HG03103 (cell line): ENCODE measurements around the gene RGS3.
"Not testable (repeated sequence)": the region's sequence is repeated elsewhere in the genome, so short reads cannot be mapped to it uniquely, and the experiment has no call there.

Experiments used
- ATAC-seq: cut with Tn5 transposase; IDR thresholded peaks from one replicate; pipeline ENCODE4 v1.9.1; 2021; ENCODE audit warnings: low read depth; ENCODE audit not compliant: unreplicated experiment

Gene RGS3

DNA sequence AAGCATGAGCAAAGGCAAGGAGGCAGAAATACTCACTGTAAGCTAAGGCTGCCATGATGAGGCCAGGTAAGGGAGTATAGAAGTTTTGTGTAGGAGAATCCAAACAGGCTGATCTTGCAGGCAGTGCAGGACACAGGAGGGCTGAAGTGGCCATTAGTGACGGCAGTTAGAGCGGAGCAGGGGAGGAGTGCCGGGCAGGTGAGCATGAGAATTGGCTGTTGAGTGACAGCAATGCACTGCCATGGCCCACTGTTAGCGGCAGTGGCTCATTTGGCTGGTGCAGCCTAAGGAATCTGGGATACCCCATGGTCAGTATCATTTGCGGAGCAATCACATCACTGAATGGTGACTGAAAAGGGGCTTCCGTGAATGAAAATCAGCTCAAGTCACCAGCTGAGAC, 22.8 kb downstream of the RGS3 start:
- ATAC-seq: no peak

DNA sequence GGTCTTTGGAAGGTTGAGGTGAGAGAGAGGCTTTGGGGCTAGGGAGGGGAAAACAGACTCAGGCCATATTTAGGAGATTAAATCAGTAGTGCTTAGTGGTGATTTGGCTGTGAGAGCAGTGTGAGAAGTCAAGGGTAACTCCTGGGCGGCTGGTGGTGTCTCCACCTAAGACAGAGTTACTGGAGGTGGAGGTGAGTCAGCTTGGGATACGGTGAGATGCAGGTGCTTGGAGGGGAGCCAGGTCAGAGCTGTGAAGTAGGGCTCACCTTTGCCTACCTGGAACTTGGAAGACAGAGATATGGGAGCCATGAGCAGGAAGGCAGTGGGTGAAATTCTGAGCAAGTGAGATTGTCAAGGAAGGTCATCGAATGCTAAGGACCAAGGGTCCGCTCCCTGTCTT, 24.5 kb downstream of the RGS3 start:
- no peak for ATAC-seq

DNA sequence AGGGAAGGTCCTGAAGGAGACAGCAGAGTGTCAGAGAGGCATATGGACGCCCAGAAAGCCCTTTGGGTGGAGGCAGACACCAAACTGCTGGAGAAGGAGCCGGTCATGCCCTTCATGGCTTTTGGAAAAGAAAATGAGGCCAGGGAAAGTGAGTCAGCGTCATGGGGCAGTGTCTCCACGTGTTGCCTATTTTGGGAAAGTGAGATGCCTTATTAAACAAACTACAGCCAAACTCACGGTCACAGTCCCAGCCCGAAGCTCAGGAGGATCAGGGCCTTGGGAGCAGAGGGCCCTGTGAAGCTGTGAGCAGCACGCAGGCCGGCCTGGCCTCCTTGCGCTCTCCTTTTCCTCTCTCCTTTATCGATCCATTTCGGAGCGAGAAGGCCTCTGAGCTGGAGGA, 25.0 kb downstream of the RGS3 start:
- no peak for ATAC-seq

DNA sequence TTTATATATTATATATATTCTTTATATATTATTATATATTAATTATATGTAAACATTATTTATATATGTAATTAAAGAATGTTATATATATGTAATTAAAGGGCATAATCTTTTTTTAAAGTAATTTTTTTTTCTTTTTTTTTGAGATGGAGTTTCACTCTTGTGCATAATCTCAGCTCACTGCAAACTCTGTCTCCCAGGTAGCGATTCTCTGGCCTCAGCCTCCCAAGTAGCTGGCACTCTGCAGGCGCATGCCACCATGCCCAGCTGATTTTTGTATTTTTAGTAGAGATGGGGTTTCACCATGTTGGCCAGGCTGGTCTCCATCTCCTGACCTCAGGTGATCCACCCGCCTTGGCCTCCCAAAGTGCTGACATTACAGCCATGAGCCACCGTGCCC, 27.6 kb downstream of the RGS3 start:
- not testable (repeated sequence) for ATAC-seq

DNA sequence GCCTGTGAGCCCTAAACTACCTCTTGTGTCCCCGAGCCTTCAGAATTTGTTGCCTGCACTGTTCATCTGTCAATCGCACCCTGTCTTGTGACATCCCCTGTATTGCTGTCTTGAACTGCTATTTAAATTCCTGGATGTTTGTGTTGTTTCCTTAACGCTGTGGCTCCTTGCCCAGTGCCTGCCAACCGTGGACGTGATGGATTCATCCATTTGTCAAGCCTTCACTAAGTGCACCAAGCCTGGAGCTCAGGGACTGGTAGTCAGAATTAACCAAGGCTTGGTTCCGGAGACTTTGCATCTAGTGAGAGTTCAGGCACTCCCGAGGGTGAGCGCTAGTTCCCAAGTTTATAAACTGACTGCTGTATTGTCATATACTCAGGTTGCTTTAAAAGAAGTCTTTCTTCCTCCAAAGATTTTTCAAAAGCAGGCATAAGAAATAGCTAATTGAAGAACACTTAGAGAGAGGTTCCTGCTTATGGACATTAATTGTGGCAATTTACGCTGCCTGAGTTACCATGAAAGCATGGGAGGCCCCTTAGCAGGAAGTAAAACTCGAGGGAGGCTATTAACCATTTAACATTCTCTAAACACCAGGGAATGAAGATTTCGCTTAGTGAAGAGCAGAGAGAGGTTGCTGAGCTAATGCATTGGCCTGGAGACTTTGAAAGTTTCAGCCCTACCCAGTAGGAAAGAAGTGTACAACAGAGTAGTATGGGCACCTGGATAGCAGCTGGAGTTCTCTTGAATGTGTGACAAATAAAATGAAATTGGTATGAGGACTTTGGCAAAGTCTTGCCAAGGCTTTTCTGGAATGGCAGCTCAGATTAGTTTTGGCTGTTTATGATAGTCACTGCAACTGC, 29.0 kb downstream of the RGS3 start:
- no peak for ATAC-seq

DNA sequence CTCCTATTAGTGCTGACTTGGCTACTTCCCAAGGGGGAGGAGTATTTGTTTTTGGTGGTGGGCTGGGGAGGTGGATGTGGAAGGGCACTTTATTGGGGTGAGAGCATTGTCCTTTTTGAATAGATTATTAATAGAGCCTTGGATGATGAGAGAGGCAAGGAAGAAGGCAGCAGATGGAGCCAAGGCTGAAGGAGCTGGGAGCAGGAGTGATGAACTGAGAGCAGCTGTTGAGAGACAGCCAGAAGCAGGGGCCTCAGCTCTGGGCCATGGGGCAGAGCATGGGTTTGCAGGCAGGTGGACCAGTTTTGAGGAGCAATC, 29.6 kb downstream of the RGS3 start:
- no peak for ATAC-seq

DNA sequence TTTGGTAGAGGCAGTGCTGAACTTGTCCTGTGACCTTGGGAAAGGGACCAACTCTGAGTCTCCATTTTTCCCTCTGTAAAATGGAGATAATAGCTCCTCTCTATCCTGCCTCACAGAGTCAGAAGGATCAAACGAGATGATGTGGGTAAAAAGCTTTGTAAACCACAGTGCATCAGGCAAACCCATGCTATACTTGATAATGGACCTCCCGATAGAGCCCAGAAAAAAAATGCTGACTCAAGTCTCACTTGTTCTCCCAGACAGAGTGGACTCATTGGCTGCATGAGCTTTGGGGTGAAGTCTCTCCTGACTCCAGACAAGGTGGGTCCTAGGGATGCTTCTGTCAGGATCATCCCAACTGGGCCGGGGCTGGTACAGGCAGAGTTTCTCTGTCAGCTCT, 32.0 kb downstream of the RGS3 start:
- ATAC-seq: no peak

DNA sequence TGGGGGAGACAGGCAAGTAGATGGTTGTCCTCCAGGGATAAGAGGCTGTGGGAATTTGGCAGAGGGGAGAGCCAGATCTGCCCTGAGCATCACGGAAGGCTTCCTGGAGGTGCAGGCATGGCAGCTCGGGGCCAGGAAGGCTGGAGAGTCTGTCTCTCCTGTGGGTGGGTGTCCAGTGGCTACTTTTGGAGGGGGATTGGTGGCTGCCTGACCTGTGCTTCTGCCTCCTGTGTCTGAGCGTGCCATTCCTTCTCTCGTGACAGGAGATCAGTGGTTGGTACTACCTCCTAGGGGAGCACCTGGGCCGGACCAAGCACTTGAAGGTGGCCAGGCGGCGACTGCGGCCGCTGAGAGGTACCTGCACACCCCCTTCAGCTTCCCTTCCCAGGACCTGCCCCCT, 33.5 kb downstream of the RGS3 start:
- no peak for ATAC-seq

DNA sequence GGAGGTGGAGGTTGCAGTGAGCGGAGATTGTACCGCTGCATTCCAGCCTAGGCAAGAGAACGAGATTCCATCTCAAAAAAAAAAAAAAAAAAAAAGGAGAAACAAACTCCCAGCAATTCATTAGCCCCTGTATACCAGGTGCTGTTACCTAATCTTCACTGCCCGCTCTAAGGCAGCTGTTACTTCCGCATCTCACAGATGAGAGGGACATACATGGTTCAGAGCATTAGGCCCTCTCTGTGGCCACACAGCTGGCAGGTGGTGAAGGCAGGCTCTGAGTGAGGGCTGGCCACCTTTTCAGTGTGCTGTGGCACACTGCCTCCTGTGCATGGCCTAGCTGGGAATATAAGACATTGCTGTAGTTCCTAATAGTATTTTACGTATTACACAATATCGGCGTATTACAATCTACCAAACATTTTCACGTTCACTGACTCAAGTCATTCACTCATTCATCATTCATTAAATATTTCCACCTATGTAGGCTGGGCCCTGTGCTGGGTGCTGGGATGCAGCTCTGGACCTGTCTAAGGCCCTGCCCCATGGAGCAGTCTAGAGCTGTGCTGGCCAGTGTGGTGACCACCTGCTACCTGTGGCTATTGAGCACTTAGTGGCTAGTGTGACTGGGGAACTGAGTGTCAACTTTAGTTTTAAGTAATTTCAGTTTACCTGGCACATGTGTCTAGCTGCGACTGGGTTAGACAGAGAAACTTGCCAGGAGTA, 35.8 kb downstream of the RGS3 start:
- no peak for ATAC-seq

DNA sequence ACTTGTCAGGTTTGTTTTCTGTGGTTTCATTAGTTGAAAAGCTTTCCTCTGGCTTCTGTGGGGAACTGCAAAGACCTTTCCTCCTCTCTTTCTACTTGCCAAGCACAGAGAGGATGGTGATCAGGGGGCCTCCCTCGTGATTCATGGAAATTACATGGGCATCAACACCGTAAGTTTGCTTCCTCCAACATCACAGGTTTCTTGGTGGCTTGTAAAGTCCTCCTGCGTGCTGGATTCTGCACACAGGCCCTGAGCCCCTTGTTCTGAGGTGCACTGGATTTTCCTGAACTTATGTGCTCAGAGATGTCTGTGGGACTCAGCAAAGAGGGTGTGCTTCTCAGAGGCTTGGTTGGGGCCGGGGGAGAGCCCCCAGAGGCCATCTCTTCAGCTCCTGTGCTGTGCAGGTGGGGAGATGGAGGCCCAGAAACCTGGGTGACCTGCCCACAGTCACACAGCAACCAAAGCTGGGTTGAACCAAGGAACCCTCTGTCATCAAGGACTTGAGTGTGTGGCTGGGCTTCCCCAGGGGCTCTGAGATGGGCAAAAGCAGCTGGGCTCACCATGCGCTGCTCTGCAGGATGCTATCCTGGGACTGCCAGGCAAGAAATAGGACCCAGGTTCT, 36.5 kb downstream of the RGS3 start:
- no peak for ATAC-seq

DNA sequence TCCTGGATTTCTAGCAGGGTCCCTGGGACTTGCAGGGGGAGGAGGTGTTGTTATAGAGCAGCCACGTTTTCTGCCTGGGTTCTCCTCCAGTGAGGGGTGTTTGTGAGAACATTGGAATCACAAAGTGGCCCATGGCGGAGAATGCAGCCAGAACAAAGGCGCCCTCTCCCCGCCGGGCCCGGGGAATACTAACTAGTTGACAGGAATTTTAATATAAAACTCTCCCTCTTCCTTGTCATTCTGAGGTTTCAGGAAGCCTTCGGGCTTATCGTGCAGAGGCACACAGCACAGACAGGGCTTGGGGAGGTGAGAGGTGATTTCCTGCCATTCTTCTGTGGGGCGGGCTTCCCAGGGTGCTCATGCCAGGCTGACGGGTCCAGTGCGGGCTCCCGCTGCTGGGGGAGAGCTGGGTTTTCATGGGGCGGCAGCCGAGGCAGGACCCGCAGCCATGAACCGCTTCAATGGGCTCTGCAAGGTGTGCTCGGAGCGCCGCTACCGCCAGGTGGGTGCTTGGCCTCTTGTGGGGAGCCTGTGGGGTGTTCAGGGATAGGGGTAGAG, 37.7 kb downstream of the RGS3 start:
- no peak for ATAC-seq

DNA sequence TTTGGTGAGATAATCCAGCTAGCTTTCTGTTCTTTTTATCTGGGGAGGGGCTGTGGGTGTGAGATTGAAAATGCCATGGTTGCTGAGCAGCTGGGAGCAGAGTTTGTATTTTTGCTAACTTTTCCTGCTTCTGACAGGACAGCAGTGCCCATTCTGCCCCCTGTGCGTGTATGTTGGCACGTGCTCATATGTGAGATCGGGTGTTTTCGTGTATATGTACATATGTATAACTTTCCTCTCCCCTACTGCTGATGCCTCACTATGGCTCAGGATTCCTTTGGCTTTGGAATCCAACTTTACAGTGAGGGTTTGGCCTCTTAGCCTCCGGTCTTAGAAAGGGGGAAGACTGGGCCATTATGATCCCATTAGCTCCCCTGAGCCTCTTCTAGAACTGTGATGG, 38.3 kb downstream of the RGS3 start:
- ATAC-seq: no peak

DNA sequence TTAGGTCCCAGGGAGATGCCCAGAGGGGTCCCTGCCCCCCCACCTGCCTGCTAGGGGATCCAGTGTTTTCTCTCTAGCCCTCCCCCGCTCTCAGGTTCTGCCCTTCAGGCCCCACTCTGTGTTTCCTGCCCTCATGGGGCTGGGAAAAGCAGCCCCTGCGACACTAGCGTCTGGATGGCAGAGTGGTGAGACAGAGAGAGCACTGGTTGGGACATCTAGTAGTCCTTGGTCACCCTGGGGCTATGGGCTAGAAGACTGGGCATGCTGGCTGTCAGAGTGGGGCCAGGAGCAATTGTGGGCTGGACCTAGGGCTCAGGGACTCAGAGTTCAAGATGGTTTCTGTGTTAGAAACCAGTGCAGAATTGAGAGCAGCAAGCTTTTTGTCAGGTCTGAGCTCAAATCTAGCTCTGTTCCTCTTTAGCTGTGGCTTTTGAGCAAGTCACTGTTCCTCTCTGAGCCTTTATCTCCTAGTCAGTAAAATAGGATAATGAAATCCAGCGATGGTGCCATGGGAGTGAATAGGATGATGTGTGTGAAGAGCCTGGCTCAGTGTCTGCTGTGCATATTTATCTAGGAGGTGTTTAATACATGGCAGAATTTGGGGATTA, 39.0 kb downstream of the RGS3 start:
- ATAC-seq: no peak

DNA sequence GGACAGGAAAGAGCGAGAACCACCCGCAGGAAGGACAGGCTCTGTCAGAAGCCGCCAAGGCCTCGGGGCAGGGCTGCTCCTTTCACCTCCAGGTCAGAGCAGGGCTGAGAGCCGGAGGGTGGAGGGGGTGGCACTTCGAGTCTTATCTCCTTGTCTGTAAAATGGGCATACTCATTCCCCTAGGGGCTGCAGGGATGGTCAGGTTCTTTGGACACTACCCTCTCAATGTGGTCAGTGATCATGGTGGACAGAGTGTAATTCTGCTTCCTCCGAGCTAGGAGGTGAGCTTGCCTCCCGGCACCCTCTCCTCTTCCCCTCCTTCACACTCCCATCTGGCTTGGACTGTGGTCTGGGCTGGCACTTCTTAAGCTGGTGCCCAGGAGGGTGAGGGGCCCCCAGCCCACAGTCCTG, 39.6 kb downstream of the RGS3 start:
- no peak for ATAC-seq

DNA sequence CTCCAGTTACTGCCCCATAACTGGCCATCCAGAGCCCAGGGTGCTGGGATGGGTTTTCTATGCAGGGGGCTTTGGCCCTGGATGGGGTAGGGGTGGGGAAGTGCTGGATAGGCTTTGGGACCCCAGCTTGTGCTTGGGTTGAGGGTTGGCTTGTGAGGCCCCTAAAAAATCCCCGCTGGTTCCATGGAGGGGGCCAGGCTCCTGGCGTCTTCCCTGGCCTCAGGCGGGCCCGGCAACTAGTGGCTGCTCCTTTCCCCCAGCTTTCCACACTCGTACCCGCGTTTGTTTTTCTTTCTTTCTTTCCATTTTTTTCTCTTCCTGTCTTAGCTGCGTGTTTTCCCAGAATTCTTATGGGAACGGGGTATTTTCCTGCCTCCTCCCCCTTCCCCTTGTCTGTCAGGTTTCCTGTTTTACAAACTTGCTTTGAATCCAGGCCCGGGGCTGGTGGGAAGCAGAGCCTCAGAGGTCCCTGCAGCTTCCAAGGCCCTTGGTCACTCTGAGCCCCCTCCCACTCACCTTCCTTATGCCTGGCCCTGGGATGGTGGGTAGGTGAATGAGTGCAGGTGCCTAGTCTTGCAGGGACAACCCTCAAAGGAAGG, 40.2 kb downstream of the RGS3 start:
- ATAC-seq: no peak

DNA sequence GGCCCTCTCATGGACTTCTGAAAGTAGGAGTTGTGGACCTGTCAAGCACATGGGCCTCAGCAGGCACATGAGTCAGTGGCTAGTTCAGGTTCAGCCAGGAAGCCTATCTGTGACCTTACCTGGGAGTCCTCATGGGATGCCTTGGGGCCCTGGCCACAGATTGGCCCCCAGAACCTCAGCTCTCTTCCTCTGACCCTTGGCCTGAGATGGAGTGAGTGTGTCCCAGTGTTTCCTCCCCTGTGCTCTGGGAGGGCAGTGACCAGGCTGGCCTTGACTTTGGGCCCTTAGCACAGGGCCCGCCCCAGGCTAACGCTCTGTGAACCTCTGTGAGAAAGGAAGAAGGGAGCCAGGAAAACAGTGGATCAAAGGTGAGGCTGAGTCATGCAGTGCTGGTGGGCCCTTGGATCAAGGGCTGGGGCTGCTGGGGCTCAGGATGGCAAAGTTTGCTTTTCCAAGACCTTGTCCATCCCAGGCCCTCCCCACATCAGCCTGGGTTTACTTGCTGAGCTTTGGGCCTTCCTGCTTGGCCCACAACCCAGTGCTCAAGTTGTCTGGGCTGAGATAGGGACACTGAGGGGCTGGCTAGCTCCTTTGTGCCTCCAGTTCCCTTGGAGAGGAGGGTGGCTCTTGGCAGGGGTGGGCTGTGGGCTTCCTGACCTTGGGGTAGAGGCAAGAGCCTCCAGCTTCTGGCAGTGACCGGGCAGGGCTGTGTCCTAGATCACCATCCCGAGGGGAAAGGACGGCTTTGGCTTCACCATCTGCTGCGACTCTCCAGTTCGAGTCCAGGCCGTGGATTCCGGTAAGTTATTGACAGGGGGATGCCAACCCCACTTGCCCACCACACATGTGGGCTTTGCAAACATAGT, 41.4 kb downstream of the RGS3 start:
- no peak for ATAC-seq

DNA sequence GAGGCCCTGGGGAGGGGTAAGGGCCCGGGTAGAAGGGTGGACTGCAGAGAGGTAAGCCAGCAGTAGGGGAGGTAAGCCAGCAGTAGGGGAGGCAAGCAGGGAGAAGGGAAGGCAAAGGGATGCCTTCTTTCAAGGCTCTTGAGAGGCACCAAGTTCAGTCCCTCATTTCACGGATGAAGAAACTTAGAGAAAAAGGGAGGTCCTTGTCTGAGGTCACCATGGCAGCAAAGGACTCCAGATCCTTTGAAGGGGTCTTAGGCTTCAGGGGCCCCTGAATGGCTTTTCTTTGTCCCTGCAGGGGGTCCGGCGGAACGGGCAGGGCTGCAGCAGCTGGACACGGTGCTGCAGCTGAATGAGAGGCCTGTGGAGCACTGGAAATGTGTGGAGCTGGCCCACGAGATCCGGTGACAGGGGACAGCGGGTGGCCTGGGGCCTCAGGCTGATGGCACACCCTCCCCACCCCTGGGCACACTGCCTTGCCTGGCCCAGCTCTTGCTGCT, 42.6 kb downstream of the RGS3 start:
- ATAC-seq: no peak

DNA sequence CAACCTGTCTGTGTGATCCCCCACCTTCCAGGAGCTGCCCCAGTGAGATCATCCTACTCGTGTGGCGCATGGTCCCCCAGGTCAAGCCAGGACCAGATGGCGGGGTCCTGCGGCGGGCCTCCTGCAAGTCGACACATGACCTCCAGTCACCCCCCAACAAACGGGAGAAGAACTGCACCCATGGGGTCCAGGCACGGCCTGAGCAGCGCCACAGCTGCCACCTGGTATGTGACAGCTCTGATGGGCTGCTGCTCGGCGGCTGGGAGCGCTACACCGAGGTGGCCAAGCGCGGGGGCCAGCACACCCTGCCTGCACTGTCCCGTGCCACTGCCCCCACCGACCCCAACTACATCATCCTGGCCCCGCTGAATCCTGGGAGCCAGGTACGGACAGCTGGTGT, 43.7 kb downstream of the RGS3 start:
- no peak for ATAC-seq

DNA sequence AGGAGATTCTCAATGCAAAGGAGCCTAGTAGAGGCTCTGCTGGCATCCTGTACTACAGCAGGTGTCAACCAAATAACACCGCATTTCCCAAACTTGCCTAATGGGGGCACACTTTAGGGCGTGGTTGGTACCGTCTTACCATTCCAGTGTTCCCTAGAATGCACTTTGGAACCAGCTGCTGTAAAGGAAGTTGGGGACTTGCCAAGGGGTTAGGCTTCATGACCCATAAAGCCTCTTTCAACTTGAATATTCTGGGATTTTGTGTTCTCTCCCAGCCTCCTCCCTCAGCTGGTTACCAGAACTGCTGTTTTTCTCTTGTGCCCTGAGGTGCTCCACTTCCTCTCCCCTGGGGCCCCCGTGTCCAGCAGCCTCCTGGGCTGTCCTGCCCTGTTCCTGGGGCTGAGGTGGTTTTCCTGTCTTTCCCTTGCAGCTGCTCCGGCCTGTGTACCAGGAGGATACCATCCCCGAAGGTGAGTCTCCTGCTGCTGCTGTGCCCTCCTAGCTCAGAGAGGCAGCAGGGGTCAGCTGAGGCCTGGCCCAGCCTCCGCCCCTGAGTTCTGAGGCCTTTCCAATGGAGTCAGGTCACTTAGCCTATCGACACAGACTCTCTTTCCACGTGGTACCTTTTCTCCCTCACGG, 44.7 kb downstream of the RGS3 start:
- ATAC-seq: no peak
